ENCODE measurements around the gene PDIK1L.

Gene PDIK1L

GRCh38 chr1:26154750-26155149, 43.1 kb downstream of the PDIK1L start:
- no peak for DNase-seq (ENCODE audit: low spot score)
- H3K27ac ChIP-seq = peak overlapping the region in 1 of 2 donors; percentile 54
- H3K4me3 ChIP-seq = no peak overlapping the region
- TF ChIP-seq CTCF (IDR thresholded peaks at IDR 0.05) = no peak

GRCh38 chr1:26155370-26156284, 44.0 kb downstream of the PDIK1L start:
- TF ChIP-seq CTCF (IDR thresholded peaks at IDR 0.05) = no peak
- Histone ChIP-seq H3K27ac (peak overlapping the region in 1 of 2 donors; percentile 54), H3K4me3 (peak overlapping the region; percentile 21)
- DNase-seq (ENCODE audit: low spot score) = peak; percentile 64

- peak; percentile 67 for DNase-seq (ENCODE audit: low spot score)
- TF ChIP-seq CTCF (IDR thresholded peaks at IDR 0.05) = no peak
- H3K4me3 ChIP-seq = peak overlapping the region; percentile 21
- H3K27ac ChIP-seq = peak overlapping the region in 1 of 2 donors; percentile 54
Measured at GRCh38 chr1:26156285-26157038, 44.8 kb downstream of the PDIK1L start.

GRCh38 chr1:26158271-26158907, 46.8 kb downstream of the PDIK1L start:
- peak; percentile 68 for DNase-seq (ENCODE audit: low spot score)
- Histone ChIP-seq H3K27ac (peak overlapping the region in 1 of 2 donors; percentile 5), H3K4me3 (no peak overlapping the region)
- TF ChIP-seq CTCF (IDR thresholded peaks at IDR 0.05) = no peak

DNA sequence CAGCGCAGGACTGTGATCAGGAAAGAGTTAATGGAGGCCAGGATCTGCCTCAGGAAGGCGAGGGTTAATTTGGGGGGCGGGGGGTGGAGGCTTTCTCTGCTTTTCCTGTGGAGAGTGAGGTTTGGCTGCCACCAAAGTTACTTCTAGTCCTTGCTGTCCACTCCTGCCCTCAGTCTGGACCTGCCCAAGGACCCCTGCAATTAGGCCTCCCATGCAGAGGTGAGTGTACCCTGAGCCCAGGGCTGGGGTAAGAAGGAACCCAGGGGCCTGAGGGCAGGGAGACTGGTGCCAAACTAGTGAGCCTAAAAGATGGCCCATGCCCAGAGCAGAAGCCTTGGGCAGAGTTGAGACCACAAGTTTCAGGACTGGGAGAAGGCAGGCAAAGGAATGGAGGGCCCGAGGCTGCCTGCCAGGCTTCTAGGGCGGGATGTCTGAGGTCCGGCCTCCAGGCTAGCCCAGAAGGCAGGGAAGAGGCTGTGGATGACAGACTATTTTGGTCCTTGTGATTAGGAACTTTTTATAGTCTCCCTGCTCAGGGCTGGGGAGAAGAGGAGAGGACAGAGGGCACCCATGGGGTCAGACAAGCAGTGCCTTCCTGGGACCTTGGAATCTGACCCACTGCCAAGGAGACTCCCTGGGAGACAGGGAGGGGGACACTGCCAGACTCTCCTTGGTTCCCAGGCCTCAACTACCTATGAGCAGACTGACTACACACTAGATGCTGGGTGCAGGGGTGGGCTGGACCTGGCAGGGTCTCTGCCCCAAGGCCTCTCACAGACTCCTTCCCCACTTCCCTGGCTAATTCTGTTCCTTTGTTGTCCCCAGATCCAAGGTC, 47.5 kb downstream of the PDIK1L start, which contains the start of gene FAM110D:
TSS of gene FAM110D (plus strand) at position 172 of the 835 bp plus-strand sequence. CDS start 2,213 bp downstream, outside the sequence.
- DNase-seq (ENCODE audit: low spot score) = peak; percentile 61
- TF ChIP-seq CTCF (IDR thresholded peaks at IDR 0.05) = no peak
- Histone ChIP-seq H3K27ac (peak within 1 kb of the TSS in 1 of 2 donors; percentile 47), H3K4me3 (peak within 1 kb of the TSS; percentile 72)

DNA sequence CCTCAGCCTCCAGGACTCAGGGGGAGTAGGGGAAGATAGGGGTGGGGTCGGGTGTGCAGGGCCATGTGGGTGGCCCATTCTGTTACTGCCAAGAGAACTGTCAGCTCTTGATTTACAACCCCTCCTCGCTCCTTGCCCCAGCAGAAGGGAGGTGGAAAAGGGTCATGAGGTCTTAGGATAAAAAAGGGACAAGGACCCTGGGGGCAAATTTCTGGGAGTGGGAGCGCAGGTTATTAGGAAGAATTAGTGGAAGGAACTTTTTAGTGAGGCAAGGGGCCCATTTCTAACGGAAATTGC, 48.1 kb downstream of the PDIK1L start:
- no peak for DNase-seq (ENCODE audit: low spot score)
- H3K4me3 ChIP-seq = peak overlapping the region; percentile 72
- no peak for TF ChIP-seq CTCF (IDR thresholded peaks at IDR 0.05)
- H3K27ac ChIP-seq = peak overlapping the region in 1 of 2 donors; percentile 47

Measured in coronary artery (tissue), 2 donors.